Adrenal gland (tissue), 5 donors: ENCODE measurements around the gene REEP3.

Source experiments
- POLR2A ChIP-seq, 2 donors: fragments of 450-650 bp; IDR thresholded peaks; one replicate each; pipeline ENCODE4 v1.6.1; 2017; ENCODE audit warnings: antibody characterized with exemption in 2 of 2, mild to moderate bottlenecking in 2 of 2, moderate library complexity in 1 of 2
- TF ChIP-seq, protein P1 (sequence below), 6 experiments: fragments of 450-650 bp in 4 of 6; fragments of 200-600 bp in 2 of 6; sonication (generic) in 1 of 6; IDR thresholded peaks; 1 replicate in 5 of 6; 2 replicates in 1 of 6; pipeline versions ENCODE4 v1.5.1 to v1.8.0; 2016 to 2021; ENCODE audit warnings: antibody characterized with exemption in 6 of 6, mild to moderate bottlenecking in 2 of 6, moderate library complexity in 1 of 6
- donor health status: DM: no; HTN: no; CAD: no.

DNA sequence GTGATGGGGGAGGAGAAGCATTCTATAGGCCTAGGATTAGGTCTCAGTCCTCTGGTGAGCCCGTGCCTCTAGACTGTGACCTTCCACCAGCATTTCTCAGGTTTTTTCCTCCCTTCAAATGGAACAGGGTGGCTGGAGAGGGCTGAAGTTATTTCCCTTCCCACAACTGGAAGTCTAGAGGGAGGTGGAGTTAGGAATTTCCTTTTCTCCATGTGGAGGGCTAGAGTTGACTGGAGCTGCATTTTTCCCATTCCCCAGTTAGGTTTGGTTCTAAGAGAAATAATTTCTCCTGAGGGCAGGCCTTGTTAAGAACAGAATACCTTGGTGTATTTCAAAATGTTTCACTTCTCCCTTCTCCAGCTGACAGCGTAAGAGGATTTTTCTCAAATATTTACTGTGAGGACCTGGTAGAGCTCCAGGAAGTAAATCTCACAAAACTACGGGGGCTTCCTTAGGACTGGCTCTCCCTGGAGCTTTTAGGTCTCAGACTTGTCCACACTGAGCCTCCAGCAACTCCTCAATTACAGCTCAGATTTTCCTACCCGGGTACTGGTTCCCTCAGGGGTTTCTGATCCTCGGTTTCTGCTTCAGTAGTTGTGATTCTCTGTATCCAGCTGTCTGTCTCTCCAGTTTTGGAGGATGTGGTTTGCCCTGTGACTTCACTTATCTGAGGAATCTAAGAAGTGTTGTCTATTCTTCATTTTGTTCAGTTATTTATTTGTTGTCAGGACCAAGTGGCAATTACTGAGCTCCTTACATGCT lies 6.0 kb upstream of the REEP3 start:
- TF ChIP-seq, protein P1, sequence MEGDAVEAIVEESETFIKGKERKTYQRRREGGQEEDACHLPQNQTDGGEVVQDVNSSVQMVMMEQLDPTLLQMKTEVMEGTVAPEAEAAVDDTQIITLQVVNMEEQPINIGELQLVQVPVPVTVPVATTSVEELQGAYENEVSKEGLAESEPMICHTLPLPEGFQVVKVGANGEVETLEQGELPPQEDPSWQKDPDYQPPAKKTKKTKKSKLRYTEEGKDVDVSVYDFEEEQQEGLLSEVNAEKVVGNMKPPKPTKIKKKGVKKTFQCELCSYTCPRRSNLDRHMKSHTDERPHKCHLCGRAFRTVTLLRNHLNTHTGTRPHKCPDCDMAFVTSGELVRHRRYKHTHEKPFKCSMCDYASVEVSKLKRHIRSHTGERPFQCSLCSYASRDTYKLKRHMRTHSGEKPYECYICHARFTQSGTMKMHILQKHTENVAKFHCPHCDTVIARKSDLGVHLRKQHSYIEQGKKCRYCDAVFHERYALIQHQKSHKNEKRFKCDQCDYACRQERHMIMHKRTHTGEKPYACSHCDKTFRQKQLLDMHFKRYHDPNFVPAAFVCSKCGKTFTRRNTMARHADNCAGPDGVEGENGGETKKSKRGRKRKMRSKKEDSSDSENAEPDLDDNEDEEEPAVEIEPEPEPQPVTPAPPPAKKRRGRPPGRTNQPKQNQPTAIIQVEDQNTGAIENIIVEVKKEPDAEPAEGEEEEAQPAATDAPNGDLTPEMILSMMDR (IDR thresholded peaks at IDR 0.05): no peak
- TF ChIP-seq POLR2A (IDR thresholded peaks at IDR 0.05): no peak
